NOMO-1 (cell line): ENCODE results near the gene ZNF597.
A peak's percentile ranks its signal among the peaks of the same experiment; 100 is the strongest.

ENCODE experiments used
- DNase-seq, 2 experiments: peaks; one replicate each; lab custom pipeline; 2025; ENCODE audit not compliant: unreplicated experiment in 2 of 2; lab: John Stamatoyannopoulos, UW

ZNF597 gene

GRCh38 chr16:3457434-3458252, 14.3 kb upstream of the ZNF597 start:
- DNase-seq, result peak; percentile 83 to 90

DNA sequence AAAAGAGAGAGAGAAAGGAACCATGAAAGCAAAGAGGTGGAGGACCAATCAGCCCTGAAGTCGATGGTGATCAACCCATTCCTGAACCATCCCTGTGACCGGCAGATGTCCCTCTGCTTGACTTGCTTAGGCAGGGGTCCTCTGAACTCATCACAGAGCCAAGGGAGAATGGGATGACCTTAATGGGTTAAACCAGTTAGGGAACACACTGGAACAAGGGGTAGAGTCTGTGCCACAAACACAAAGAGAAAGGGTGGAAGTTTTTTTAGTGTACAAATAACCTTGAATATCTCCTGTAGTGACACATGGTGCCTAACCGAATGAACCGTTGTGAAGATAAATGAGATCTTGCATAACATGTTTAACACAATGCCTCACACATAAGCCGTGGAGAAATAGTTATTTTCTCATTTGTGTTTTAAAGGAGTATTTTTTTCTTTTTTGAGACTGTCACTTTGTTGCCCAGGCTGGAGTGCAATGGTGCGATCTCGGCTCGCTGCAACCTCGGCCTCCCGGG, 11.4 kb upstream of the ZNF597 start:
- peak in 1 of 2 experiments; percentile 16 for DNase-seq

- no peak for DNase-seq
These were observed 10.8 kb upstream of the ZNF597 start for GRCh38 chr16:3454093-3454492.

GRCh38 chr16:3444032-3444388, 706 bp upstream of the ZNF597 start:
- peak; percentile 4 to 26 for DNase-seq

GRCh38 chr16:3439637-3440036, 3.7 kb downstream of the ZNF597 start:
- DNase-seq, result no peak

- no peak for DNase-seq
These were observed 8.9 kb downstream of the ZNF597 start for GRCh38 chr16:3434373-3434772.

GRCh38 chr16:3431779-3432219, 11.5 kb downstream of the ZNF597 start:
- peak; percentile 45 to 64 for DNase-seq

DNA sequence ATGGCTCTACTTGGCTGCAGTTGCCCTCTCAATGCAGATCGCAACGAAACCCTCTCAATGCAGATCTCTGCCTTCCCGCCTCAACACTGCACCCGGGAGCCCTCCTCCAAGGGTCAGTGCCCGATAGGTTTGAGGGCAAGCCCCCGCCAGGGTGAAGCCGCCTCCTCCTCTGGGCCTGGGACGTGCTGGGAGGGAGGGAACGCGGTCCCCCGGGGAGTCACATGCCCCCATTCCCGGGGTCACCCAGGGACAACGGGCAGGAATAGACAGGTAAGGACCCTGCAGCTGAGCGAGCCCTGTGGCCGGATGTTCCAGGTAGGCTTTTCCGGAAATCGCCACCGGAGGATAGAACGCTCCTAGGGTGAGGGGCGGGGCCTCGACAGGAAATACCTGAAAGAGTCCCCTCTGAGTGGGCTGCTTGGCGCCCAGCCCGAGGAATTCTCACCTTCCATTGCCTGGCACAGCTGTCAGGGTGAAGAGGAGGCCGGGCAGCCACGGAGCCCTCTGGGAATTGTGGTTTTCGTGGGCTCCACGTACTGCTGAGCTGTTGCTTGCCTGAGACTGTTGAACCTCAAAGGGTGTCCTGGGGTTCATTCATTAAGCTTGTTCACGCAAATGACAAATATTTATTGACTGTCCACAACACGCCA, 29.4 kb downstream of the ZNF597 start:
- no peak for DNase-seq

DNA sequence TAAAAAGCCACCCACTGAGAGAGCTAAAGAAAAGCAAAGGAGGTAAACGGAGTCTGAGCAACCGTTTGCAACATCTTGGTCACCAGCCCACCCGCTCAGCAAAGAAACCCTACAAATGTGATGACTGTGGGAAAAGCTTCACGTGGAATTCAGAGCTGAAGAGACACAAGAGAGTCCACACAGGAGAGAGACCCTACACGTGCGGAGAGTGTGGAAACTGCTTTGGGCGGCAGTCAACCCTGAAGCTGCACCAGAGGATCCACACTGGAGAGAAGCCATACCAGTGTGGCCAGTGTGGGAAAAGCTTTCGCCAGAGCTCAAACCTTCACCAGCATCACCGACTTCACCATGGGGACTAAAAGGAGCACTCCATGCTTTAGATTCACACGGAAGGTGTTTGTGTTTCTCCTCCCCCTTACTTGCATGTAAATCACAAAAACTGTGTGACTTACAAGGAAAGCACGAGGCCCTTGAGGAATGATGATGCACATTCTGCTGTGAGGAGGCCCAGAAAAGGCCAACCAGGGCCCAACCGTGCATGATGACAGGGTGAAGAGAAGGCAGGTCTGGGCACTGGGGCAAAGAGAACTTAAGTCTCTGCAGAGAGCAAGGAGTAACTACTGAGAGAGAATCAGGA, 34.6 kb downstream of the ZNF597 start:
- no peak for DNase-seq

- peak in 1 of 2 experiments; percentile 13 for DNase-seq
These were observed 41.4 kb downstream of the ZNF597 start for GRCh38 chr16:3401719-3402397.

DNA sequence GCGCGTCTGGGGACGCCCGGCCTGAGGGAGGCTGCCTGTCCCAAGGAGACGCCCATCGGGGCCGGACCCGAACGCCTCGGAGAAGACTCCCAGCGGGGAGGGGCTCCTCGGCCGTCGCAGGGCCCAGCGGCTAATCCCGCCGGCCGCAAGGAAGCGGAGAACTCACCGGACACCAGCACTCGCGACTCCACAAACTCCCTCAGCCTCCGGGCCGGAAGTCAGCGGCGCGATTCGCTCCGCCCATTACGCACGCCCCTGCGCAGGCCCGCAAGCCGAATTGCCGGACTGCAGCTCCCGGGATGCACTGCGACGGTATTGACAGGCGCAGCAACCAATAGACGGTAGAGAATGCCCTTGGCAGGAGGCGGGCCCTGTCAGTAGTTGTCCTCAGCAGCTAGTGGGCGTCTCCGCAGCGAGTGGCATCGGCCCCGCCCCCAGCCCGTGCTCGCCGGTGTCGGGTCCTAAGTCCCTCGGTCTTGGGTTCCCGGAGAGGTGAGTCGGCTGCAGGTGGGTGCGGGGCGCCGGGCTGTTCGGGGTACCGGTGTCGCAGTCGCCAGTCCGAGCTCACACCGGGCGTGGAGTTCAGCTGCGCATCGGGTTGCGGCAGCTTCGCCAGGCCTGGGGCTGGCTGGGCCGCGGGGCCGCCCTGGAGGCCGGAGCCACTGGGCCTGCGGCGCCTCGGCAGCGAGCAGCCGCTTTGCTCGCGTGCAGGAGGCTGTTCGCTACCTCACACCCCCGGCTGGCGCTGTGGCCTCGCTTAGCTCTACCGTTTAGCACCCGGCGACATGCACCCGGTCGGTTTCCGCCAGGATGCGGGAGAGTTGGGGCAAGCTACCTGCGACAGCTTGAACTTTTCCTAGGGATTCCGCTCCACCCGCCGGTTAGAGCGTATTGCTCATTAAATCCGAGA, 42.3 kb downstream of the ZNF597 start, which contains the start of the genes ZNF174 and ZSCAN32:
ZNF174 (plus strand) TSS at position 437 of the 910 bp plus-strand sequence. CDS start 790 bp downstream, outside the sequence.
ZSCAN32 (minus strand) TSS at position 226 of the 910 bp plus-strand sequence. CDS start 3,447 bp downstream, outside the sequence.
- peak; percentile 98 to 99 for DNase-seq

DNA sequence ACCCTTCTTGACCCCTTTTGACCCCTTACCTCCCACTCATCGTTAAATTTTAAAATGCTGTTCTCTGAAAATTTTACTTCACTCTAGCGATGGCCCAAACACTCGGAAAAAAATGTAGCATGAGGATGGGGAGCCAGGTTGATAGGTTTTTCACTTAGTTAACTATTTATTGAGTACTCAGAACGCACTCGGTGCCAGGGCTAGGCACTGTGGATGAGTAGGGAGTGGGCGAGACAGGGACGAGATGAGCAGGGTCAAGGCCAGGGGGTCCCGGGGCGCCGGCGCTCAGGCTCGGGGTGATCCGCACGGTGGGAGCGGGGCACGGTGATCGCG, 42.9 kb downstream of the ZNF597 start:
- DNase-seq, result no peak

- no peak for DNase-seq
These were observed 53.5 kb downstream of the ZNF597 start for GRCh38 chr16:3389663-3390338.

- no peak for DNase-seq
These were observed 55.0 kb downstream of the ZNF597 start for GRCh38 chr16:3388325-3388724.

DNA sequence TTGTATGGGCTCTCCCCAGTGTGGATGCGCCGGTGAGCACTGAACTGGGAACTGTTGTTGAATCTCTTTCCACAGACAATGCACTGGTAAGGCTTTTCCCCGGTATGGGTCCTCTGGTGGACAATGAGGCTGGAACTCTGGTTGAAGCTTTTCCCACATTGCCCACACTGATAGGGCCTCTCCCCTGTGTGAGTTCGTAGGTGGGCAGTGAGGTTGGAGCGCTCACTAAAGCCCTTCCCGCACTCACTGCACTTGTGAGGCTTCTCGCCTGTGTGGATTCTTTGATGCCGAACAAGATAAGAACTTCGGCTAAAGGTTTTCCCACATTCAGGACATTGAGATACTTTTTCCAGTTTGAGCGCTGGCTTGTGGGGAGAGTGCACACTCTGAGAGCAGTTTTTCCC, 60.3 kb downstream of the ZNF597 start:
- no peak for DNase-seq
